Glutamatergic neuron (in vitro differentiated cells): ENCODE measurements around the gene CLEC16A. TPM values are rescaled to one million over a fixed set of nuclear protein-coding genes. Genes with fewer than 3 reads are reported as not detected.
A peak's percentile ranks its signal among the peaks of the same experiment; 100 is the strongest.

Source experiments
- DNase-seq: peaks from one replicate; pipeline ENCODE4 v3.0.0; 2022
- H3K27ac Mint-ChIP-seq: one replicate; pipeline ENCODE4 v1.8.0; 2020; ENCODE audit warnings: mild to moderate bottlenecking, mixed read lengths, inconsistent platforms; ENCODE audit not compliant: unreplicated experiment
- H3K27me3 Mint-ChIP-seq: one replicate; pipeline ENCODE4 v1.8.0; 2020; ENCODE audit warnings: mild to moderate bottlenecking, moderate library complexity, mixed read lengths, inconsistent platforms; ENCODE audit not compliant: unreplicated experiment
- H3K36me3 Mint-ChIP-seq: one replicate; pipeline ENCODE4 v1.8.0; 2020; ENCODE audit warnings: mild to moderate bottlenecking, mixed read lengths, inconsistent platforms; ENCODE audit not compliant: unreplicated experiment
- H3K4me1 Mint-ChIP-seq: one replicate; pipeline ENCODE4 v1.8.0; 2020; ENCODE audit warnings: mild to moderate bottlenecking, low read depth, mixed read lengths, inconsistent platforms; ENCODE audit not compliant: unreplicated experiment
- H3K4me3 Mint-ChIP-seq: one replicate; pipeline ENCODE4 v1.8.0; 2020; ENCODE audit warnings: mild to moderate bottlenecking, mixed read lengths, inconsistent platforms; ENCODE audit not compliant: unreplicated experiment
- H3K9me3 Mint-ChIP-seq: one replicate; pipeline ENCODE4 v1.8.0; 2020; ENCODE audit warnings: mild to moderate bottlenecking, moderate library complexity, mixed read lengths, inconsistent platforms; ENCODE audit not compliant: unreplicated experiment
- CTCF ChIP-seq: fragments of 200-600 bp; sonication (generic); IDR thresholded peaks from one replicate; pipeline ENCODE4 v1.5.0; 2021; ENCODE audit not compliant: partially characterized antibody, unreplicated experiment
- total RNA-seq: library from RNA; stranded (reverse); fragmentation: NEBNext Ultra II Directional; extraction: Animal tissue kit (Norgen Biotek cat#: 25700); gene quantifications from one replicate; pipeline ENCODE4 v1.2.1, GENCODE V29; 2021; ENCODE audit not compliant: unreplicated experiment

CLEC16A gene
- total RNA-seq, 1 donor from 2014 or later = 43.0 TPM

- peaks cover 42% of the 10 kb centered on the region for H3K4me1 Mint-ChIP-seq
- H3K27me3 Mint-ChIP-seq = peaks cover 3% of the 10 kb centered on the region
- H3K27ac Mint-ChIP-seq = no peak overlapping the region
- no peak for TF ChIP-seq CTCF
- H3K36me3 Mint-ChIP-seq = no peaks in the 10 kb centered on the region
- H3K9me3 Mint-ChIP-seq = peaks cover 6% of the 10 kb centered on the region
- no peak for DNase-seq
- no peak overlapping the region for H3K4me3 Mint-ChIP-seq
Observed at GRCh38 chr16:11140867-11141266, 196.5 kb downstream of the CLEC16A start.

- H3K36me3 Mint-ChIP-seq = no peaks in the 10 kb centered on the region
- H3K4me3 Mint-ChIP-seq = no peak overlapping the region
- no peak for TF ChIP-seq CTCF
- peaks cover 6% of the 10 kb centered on the region for H3K9me3 Mint-ChIP-seq
- no peak overlapping the region for H3K27ac Mint-ChIP-seq
- peaks cover 42% of the 10 kb centered on the region for H3K4me1 Mint-ChIP-seq
- DNase-seq = no peak
- H3K27me3 Mint-ChIP-seq = peaks cover 3% of the 10 kb centered on the region
Observed at GRCh38 chr16:11141409-11142260, 197.3 kb downstream of the CLEC16A start.

- H3K27ac Mint-ChIP-seq = no peak overlapping the region
- peaks cover 41% of the 10 kb centered on the region for H3K4me1 Mint-ChIP-seq
- H3K27me3 Mint-ChIP-seq = peaks cover 4% of the 10 kb centered on the region
- peaks cover 6% of the 10 kb centered on the region for H3K9me3 Mint-ChIP-seq
- DNase-seq = no peak
- TF ChIP-seq CTCF = no peak
- no peak overlapping the region for H3K4me3 Mint-ChIP-seq
- H3K36me3 Mint-ChIP-seq = no peaks in the 10 kb centered on the region
Observed at GRCh38 chr16:11142261-11142630, 197.9 kb downstream of the CLEC16A start.

- Mint-ChIP-seq H3K9me3 (peaks cover 4% of the 10 kb centered on the region), H3K27ac (peak overlapping the region; percentile 88), H3K4me3 (peak overlapping the region; percentile 3), H3K36me3 (no peaks in the 10 kb centered on the region), H3K27me3 (peaks cover 1% of the 10 kb centered on the region), H3K4me1 (peaks cover 37% of the 10 kb centered on the region)
- TF ChIP-seq CTCF = no peak
- DNase-seq = no peak
Observed at GRCh38 chr16:11142951-11143350, 198.6 kb downstream of the CLEC16A start.

- no peaks in the 10 kb centered on the region for H3K36me3 Mint-ChIP-seq
- TF ChIP-seq CTCF = no peak
- peak overlapping the region; percentile 88 for H3K27ac Mint-ChIP-seq
- peaks cover 1% of the 10 kb centered on the region for H3K27me3 Mint-ChIP-seq
- no peak overlapping the region for H3K4me3 Mint-ChIP-seq
- H3K4me1 Mint-ChIP-seq = peaks cover 34% of the 10 kb centered on the region
- peak; percentile 70 for DNase-seq
- peaks cover 3% of the 10 kb centered on the region for H3K9me3 Mint-ChIP-seq
Observed at GRCh38 chr16:11143372-11144035, 199.1 kb downstream of the CLEC16A start.
